SH-SY5Y (cell line): ENCODE data around the gene SLC48A1.

Source experiments
- GATA2 ChIP-seq: IDR thresholded peaks from 2 replicates; pipeline ENCODE4 v1.6.1; 2011; ENCODE audit warnings: mild to moderate bottlenecking, low read depth, low read length
- GATA3 ChIP-seq: IDR thresholded peaks from 2 replicates; pipeline ENCODE4 v1.6.1; 2011; ENCODE audit warnings: low read depth, mild to moderate bottlenecking, low read length, moderate library complexity

- TF ChIP-seq GATA2 (no peak), GATA3 (no peak)
These were observed 45.6 kb downstream of the SLC48A1 start for GRCh38 chr12:47818467-47819137.
